Iris pigment epithelial cell (primary cell): ENCODE results near the gene TTC5.
"Not testable (repeated sequence)": the region's sequence is repeated elsewhere in the genome, so short reads cannot be mapped to it uniquely, and the experiment has no call there.

Source experiments
- DNase-seq: peaks from one replicate; pipeline ENCODE4 v3.0.0-alpha.2; 2011; ENCODE audit warnings: low read depth

TTC5 gene

GRCh38 chr14:20305265-20306078, at the start of gene TTC5:
TTC5 (minus strand) TSS chr14:20305951; CDS start chr14:20305937, 14 bp downstream.
- peak; percentile 90 for DNase-seq

- DNase-seq = peak; percentile 29
Observed at GRCh38 chr14:20350860-20351259, 45.1 kb upstream of the TTC5 start.

GRCh38 chr14:20350282-20350681, 44.5 kb upstream of the TTC5 start:
- DNase-seq = peak; percentile 18

- peak; percentile 62 for DNase-seq
Observed at GRCh38 chr14:20347747-20348146, 42.0 kb upstream of the TTC5 start.

- no peak for DNase-seq
Observed at GRCh38 chr14:20346713-20347112, 41.0 kb upstream of the TTC5 start.

- no peak for DNase-seq
Observed at GRCh38 chr14:20345366-20345765, 39.6 kb upstream of the TTC5 start.

- peak; percentile 40 for DNase-seq
Observed at GRCh38 chr14:20343862-20344220, 38.1 kb upstream of the TTC5 start.

GRCh38 chr14:20343092-20343861, 37.5 kb upstream of the TTC5 start, which contains the start of gene PARP2:
PARP2 (plus strand) TSS chr14:20343635; CDS start chr14:20343642, 7 bp downstream.
- DNase-seq = peak; percentile 100

- DNase-seq = no peak
Observed at GRCh38 chr14:20341646-20342045, 35.9 kb upstream of the TTC5 start.

GRCh38 chr14:20341032-20341431, 35.3 kb upstream of the TTC5 start:
- DNase-seq = not testable (repeated sequence)

- DNase-seq = no peak
Observed at GRCh38 chr14:20334017-20334416, 28.3 kb upstream of the TTC5 start.

GRCh38 chr14:20333494-20333841, 27.7 kb upstream of the TTC5 start:
- no peak for DNase-seq

GRCh38 chr14:20332788-20333493, 27.2 kb upstream of the TTC5 start, which contains the start of gene CCNB1IP1:
CCNB1IP1 (minus strand) TSS chr14:20333279; CDS start chr14:20316523, 16,756 bp downstream.
- DNase-seq = peak; percentile 91

GRCh38 chr14:20332431-20332787, 26.7 kb upstream of the TTC5 start:
- DNase-seq = peak; percentile 24

GRCh38 chr14:20331053-20331613, 25.4 kb upstream of the TTC5 start:
- DNase-seq = no peak

- no peak for DNase-seq
Observed at GRCh38 chr14:20329355-20329754, 23.6 kb upstream of the TTC5 start.

GRCh38 chr14:20328705-20329104, 23.0 kb upstream of the TTC5 start:
- DNase-seq = no peak

- DNase-seq = peak; percentile 63
Observed at GRCh38 chr14:20327005-20327869, 21.5 kb upstream of the TTC5 start.

- DNase-seq = no peak
Observed at GRCh38 chr14:20317720-20318119, 12.0 kb upstream of the TTC5 start.

GRCh38 chr14:20314026-20314425, 8.3 kb upstream of the TTC5 start:
- DNase-seq = no peak

GRCh38 chr14:20306079-20306423, 300 bp upstream of the TTC5 start:
- no peak for DNase-seq
